Esophagus muscularis mucosa (tissue), 4 donors: ENCODE results near the gene ZBTB18. TPM values are rescaled to one million over a fixed set of nuclear protein-coding genes. Genes with fewer than 3 reads are reported as not detected.

ENCODE experiments used
- DNase-seq: peaks from one replicate; pipeline ENCODE4 v3.0.0-alpha.2; 2017; ENCODE audit errors: extremely low spot score
- H3K27ac ChIP-seq, 4 donors: fragments of 200-600 bp; sonication (generic); replicated peaks in 1 of 4; 1 replicate in 3 of 4; 2 replicates in 1 of 4; pipeline ENCODE4 v1.5.1; 2016 to 2019; ENCODE audit warnings: mild to moderate bottlenecking in 1 of 4
- H3K27me3 ChIP-seq, 4 donors: fragments of 200-600 bp; sonication (generic); one replicate each; pipeline versions ENCODE4 v1.5.1 to v1.6.0; 2016 to 2019
- H3K36me3 ChIP-seq, 4 donors: fragments of 200-600 bp; sonication (generic); one replicate each; pipeline ENCODE4 v1.5.1; 2016 to 2019
- H3K4me1 ChIP-seq, 4 donors: fragments of 200-600 bp; sonication (generic); one replicate each; pipeline ENCODE4 v1.5.1; 2016 to 2019
- H3K4me3 ChIP-seq, 4 donors: fragments of 200-600 bp; sonication (generic); 1 replicate in 2 of 4; 2 replicates in 2 of 4; pipeline ENCODE4 v1.5.1; 2016 to 2019; ENCODE audit warnings: mild to moderate bottlenecking in 4 of 4, moderate library complexity in 1 of 4
- H3K9me3 ChIP-seq, 4 donors: fragments of 200-600 bp; sonication (generic); 1 replicate in 3 of 4; 2 replicates in 1 of 4; pipeline ENCODE4 v1.5.1; 2016 to 2019
- EP300 ChIP-seq: sonication (generic); formaldehyde crosslinking; IDR thresholded peaks from one replicate; pipeline ENCODE4 v1.6.1; 2017; ENCODE audit warnings: antibody characterized with exemption
- POLR2A ChIP-seq: fragments of 450-650 bp; IDR thresholded peaks from one replicate; pipeline ENCODE4 v1.6.1; 2017; ENCODE audit warnings: antibody characterized with exemption, moderate library complexity, mild to moderate bottlenecking, low read depth
- POLR2AphosphoS5 ChIP-seq, 2 donors: sonication (generic); formaldehyde crosslinking; IDR thresholded peaks; one replicate each; pipeline ENCODE4 v1.6.1; 2017; ENCODE audit warnings: antibody characterized with exemption in 2 of 2
- WGBS: methylation state at CpG from one replicate; pipeline ENCODE4 v1.1.5; 2018; 5-methylcytosine and 5-hydroxymethylcytosine counted together
- intact Hi-C: fragments of 100-400 bp; cut with DNase I; formaldehyde crosslinking; loops from one replicate; pipeline ENCODE4 v1.15.1; 2023
- total RNA-seq, 4 donors: library from RNA; depleted of rRNA; stranded (reverse); fragments of >200 nt; gene quantifications; one replicate each; pipeline versions ENCODE4 v1.1.0 to v1.2.1, GENCODE V29; 2016
- TF ChIP-seq, protein P1 (sequence below), 3 experiments: fragments of 200-600 bp in 2 of 3; fragments of 450-650 bp in 1 of 3; sonication (generic) in 2 of 3; IDR thresholded peaks; one replicate each; pipeline ENCODE4 v1.5.1; 2017 to 2019; ENCODE audit warnings: antibody characterized with exemption in 3 of 3, mild to moderate bottlenecking in 2 of 3, moderate library complexity in 1 of 3

The ZBTB18 gene
- total RNA-seq, 4 donors from 2014 or later: 15.0 to 23.7 (median 18.2) TPM

DNA sequence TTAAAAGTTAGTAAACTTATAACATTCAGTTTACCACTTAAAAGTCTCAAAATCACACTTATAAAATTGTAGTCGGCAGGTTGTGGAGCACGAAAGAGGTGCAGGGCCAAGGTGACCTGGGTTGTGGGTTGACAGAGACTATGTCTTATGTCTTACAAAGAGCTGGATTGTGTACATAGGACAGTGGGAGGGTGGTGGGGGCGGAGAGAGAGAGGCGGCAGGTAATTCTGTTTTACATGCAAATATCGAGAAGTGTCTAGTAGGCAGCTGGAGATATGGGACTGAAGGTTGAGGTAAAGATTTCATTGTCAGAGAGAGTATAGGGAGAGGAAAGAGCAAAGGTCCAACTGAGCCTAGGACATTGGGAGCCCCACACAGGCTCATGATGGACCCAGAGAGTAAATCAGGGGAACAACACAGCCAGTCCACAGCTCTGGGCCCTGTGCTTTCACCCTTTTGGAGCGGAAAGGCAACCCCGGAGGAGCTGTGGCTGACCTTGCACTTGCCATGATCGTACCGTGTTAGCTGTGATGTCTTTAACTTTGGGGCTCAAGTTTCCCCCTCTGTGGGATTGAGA is 28.1 kb upstream of the ZBTB18 start:
- no peak overlapping the region for H3K4me3 ChIP-seq
- intact Hi-C loops: no loop called here
- no peaks in the 10 kb centered on the region for H3K36me3 ChIP-seq
- no peaks in the 10 kb centered on the region for H3K9me3 ChIP-seq
- no peaks in the 10 kb centered on the region for H3K27me3 ChIP-seq
- 92% methylated on average over 9 of the region's 9 CpGs for WGBS
- TF ChIP-seq POLR2A (no peak), EP300 (no peak), POLR2AphosphoS5 (IDR thresholded peaks at IDR 0.05) (no peak)
- TF ChIP-seq, protein P1, sequence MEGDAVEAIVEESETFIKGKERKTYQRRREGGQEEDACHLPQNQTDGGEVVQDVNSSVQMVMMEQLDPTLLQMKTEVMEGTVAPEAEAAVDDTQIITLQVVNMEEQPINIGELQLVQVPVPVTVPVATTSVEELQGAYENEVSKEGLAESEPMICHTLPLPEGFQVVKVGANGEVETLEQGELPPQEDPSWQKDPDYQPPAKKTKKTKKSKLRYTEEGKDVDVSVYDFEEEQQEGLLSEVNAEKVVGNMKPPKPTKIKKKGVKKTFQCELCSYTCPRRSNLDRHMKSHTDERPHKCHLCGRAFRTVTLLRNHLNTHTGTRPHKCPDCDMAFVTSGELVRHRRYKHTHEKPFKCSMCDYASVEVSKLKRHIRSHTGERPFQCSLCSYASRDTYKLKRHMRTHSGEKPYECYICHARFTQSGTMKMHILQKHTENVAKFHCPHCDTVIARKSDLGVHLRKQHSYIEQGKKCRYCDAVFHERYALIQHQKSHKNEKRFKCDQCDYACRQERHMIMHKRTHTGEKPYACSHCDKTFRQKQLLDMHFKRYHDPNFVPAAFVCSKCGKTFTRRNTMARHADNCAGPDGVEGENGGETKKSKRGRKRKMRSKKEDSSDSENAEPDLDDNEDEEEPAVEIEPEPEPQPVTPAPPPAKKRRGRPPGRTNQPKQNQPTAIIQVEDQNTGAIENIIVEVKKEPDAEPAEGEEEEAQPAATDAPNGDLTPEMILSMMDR (IDR thresholded peaks at IDR 0.05): no peak
- H3K27ac ChIP-seq: no peak overlapping the region
- DNase-seq: no peak
- H3K4me1 ChIP-seq: no peaks in the 10 kb centered on the region

DNA sequence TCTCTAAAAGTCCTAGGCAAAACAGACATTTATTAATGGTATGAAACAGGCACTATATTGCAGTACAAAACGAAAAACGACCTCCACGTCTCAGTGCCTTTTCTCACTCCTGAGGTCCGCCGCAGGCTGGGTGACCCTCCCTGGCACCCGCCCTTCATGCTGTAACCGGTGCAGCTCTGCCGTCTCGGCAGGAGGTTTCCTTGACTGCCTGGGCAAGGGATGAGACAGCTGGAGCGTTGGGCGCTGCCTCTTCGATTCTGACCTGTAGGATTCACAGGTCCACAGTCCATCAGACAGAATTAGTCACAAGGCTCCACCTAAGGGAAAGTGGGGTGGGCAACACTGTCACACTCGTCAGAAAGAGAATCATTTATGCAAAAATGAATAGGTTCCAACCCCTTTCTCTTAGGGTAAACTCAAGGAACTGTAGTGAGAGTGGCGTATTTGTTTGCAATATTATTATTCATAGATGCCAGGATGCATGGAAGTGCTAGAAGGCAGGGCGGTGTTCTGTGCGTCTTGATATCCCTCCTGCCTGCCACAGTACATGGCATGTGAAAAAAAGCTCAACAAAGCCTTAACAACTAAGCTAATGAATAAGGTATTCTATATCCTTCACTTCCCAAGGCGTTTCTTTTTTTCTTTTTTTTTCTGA is 23.5 kb upstream of the ZBTB18 start:
- Histone ChIP-seq H3K27ac (no peak overlapping the region), H3K36me3 (no peaks in the 10 kb centered on the region), H3K27me3 (no peaks in the 10 kb centered on the region), H3K4me1 (no peaks in the 10 kb centered on the region), H3K4me3 (no peak overlapping the region), H3K9me3 (no peaks in the 10 kb centered on the region)
- DNase-seq: no peak
- 82% methylated on average over 17 of the region's 17 CpGs for WGBS
- intact Hi-C loops: no loop called here
- TF ChIP-seq POLR2AphosphoS5 (IDR thresholded peaks at IDR 0.05) (no peak), POLR2A (no peak), EP300 (no peak)
- TF ChIP-seq, protein P1 (IDR thresholded peaks at IDR 0.05): no peak

DNA sequence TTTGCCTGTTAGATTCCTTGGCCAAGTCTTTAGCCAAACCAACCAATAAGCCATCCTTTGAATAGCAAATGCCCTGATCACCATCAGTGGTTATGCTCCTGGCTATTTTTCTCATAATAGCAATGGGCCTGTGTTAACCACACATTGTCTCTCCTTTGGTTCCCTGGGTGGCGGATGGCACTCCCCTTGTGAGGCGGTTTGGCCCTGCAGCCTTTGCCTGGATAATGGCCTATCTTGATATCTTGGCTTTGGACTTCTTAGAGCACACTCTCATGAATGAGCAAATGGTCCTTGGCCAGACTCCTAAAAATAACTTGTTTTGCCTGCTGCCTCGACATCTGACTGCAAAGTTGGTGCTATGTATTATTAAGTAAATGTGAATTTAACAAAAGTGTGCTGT is 22.4 kb upstream of the ZBTB18 start:
- DNase-seq: no peak
- H3K9me3 ChIP-seq: no peaks in the 10 kb centered on the region
- TF ChIP-seq POLR2AphosphoS5 (IDR thresholded peaks at IDR 0.05): no peak
- TF ChIP-seq, protein P1 (IDR thresholded peaks at IDR 0.05): no peak
- no peak for TF ChIP-seq EP300
- no peak overlapping the region for H3K4me3 ChIP-seq
- no peaks in the 10 kb centered on the region for H3K36me3 ChIP-seq
- intact Hi-C loops: no loop called here
- no peak overlapping the region for H3K27ac ChIP-seq
- H3K27me3 ChIP-seq: no peaks in the 10 kb centered on the region
- no peaks in the 10 kb centered on the region for H3K4me1 ChIP-seq
- WGBS: 83% methylated on average over 3 of the region's 3 CpGs

DNA sequence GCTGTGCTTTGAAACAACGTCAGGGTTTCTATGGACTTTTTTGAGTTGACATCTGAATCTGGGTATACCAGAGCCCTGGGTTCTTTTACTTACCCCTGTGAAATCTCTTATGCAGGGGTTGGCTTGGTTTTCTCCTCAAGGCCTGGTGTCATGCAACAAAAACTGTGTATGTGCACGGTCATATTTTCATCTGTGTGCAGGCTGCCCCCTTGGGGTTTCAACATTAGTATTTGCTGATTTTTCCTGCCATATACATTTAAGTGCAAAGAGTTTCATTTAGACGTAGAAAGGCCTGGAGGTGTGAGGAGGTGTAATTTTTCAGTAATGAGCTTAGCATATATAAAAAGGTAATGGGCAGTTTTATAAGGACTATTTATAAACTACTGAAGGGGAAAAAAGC is 22.0 kb upstream of the ZBTB18 start:
- WGBS: 62% methylated on average over 3 of the region's 3 CpGs
- H3K27ac ChIP-seq: no peak overlapping the region
- H3K4me3 ChIP-seq: no peak overlapping the region
- no peaks in the 10 kb centered on the region for H3K36me3 ChIP-seq
- H3K9me3 ChIP-seq: no peaks in the 10 kb centered on the region
- TF ChIP-seq POLR2AphosphoS5 (IDR thresholded peaks at IDR 0.05) (no peak), EP300 (no peak), POLR2A (no peak)
- TF ChIP-seq, protein P1 (IDR thresholded peaks at IDR 0.05): no peak
- no peaks in the 10 kb centered on the region for H3K27me3 ChIP-seq
- H3K4me1 ChIP-seq: no peaks in the 10 kb centered on the region
- no peak for DNase-seq
- intact Hi-C loops: no loop called here
